RWPE2 (cell line): ENCODE data around the gene POLR1E.

Experiments used
- ATAC-seq: fragments of 200-7000 bp; cut with Tn5 transposase; 3 replicates; pipeline ENCODE4 v1.9.1; 2021; ENCODE audit warnings: low read depth
- DNase-seq: peaks from one replicate; pipeline ENCODE4 v3.0.0-alpha.2; 2020; ENCODE audit warnings: low spot score
- H3K27ac ChIP-seq: fragments of 450-650 bp; 2 replicates; pipeline ENCODE4 v1.5.1; 2017; ENCODE audit warnings: mild to moderate bottlenecking; ENCODE audit not compliant: poor library complexity, severe bottlenecking
- H3K27me3 ChIP-seq: fragments of 250-450 bp; sonication (Bioruptor Pico); 2 replicates; pipeline ENCODE4 v1.5.1; 2021; ENCODE audit warnings: mild to moderate bottlenecking, moderate library complexity; ENCODE audit not compliant: insufficient read depth, poor library complexity, severe bottlenecking
- H3K36me3 ChIP-seq: fragments of 250-450 bp; sonication (Bioruptor Pico); 2 replicates; pipeline ENCODE4 v1.5.1; 2020; ENCODE audit warnings: low read depth, mild to moderate bottlenecking, moderate library complexity
- H3K4me1 ChIP-seq: fragments of 250-450 bp; sonication (Bioruptor Pico); 2 replicates; pipeline ENCODE4 v1.5.1; 2021; ENCODE audit warnings: mild to moderate bottlenecking, moderate library complexity; ENCODE audit not compliant: insufficient read depth, poor library complexity, severe bottlenecking
- H3K4me3 ChIP-seq: fragments of 250-450 bp; sonication (Bioruptor Pico); 2 replicates; pipeline ENCODE4 v1.5.1; 2021; ENCODE audit warnings: mild to moderate bottlenecking, moderate library complexity; ENCODE audit not compliant: severe bottlenecking
- H3K9me3 ChIP-seq: fragments of 250-450 bp; sonication (Bioruptor Pico); 2 replicates; pipeline ENCODE4 v1.5.1; 2021; ENCODE audit warnings: mild to moderate bottlenecking, moderate library complexity; ENCODE audit not compliant: severe bottlenecking
- CTCF ChIP-seq: fragments of 450-650 bp; IDR thresholded peaks from one replicate; pipeline ENCODE4 v1.5.1; 2017; ENCODE audit warnings: mild to moderate bottlenecking, moderate library complexity; ENCODE audit not compliant: poor library complexity, severe bottlenecking

POLR1E gene

DNA sequence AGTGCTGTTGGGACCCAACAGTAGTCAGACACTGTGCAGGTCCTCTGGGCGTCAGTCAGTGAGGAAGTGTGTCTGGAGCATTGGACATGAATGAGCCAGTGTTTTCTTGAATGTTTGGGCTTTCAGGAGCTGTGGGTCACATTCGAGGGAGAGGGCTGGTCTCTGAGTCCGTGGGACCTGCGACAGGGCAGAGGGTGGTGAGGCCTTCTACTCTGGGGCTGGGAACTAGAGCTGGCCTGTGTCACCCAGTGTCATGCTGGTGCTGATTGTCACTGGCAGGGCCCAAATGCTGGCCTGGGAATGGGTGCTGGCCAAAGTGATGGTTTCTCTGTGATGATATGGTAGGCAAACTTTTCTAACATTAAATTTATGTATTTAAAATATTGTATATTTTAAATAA lies 10.3 kb downstream of the POLR1E start:
- no peaks in the 10 kb centered on the region for H3K9me3 ChIP-seq
- no peak overlapping the region for H3K27ac ChIP-seq
- ATAC-seq = no peak
- H3K36me3 ChIP-seq = peaks cover 93% of the 10 kb centered on the region
- no peaks in the 10 kb centered on the region for H3K27me3 ChIP-seq
- DNase-seq = no peak
- H3K4me1 ChIP-seq = no peaks in the 10 kb centered on the region
- no peak overlapping the region for H3K4me3 ChIP-seq
- TF ChIP-seq CTCF = no peak

DNA sequence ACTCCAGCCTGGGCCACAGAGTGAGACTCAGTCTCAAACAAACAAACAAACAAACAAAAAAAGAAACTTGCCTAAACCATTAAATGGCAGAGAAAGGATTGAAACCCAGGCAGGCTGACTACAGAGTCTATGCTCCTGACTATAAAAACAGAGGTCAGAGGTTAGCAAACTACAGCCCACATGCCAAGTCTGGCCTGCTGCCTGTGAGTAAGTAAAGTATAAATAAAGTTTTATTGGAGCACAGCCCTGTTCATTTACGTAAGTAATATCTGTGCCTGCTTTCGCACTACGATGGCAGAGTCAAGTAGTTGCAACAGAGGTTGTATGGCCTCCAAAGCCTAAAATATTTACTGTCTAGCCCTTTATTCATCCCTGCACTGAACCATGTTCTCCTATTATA lies 11.6 kb downstream of the POLR1E start:
- peaks cover 93% of the 10 kb centered on the region for H3K36me3 ChIP-seq
- ATAC-seq = no peak

GRCh38 chr9:37498457-37498856 lies 12.7 kb downstream of the POLR1E start:
- H3K4me1 ChIP-seq = no peaks in the 10 kb centered on the region
- DNase-seq (no peak), ATAC-seq (no peak)
- H3K9me3 ChIP-seq = no peaks in the 10 kb centered on the region
- H3K27me3 ChIP-seq = no peaks in the 10 kb centered on the region
- H3K4me3 ChIP-seq = no peak overlapping the region
- no peak overlapping the region for H3K27ac ChIP-seq
- peaks cover 93% of the 10 kb centered on the region for H3K36me3 ChIP-seq
- no peak for TF ChIP-seq CTCF

More for the DNA sequence above, 11.6 kb downstream of the POLR1E start:
- H3K4me1 ChIP-seq = no peaks in the 10 kb centered on the region
- no peak for DNase-seq
- no peak overlapping the region for H3K4me3 ChIP-seq
- H3K27me3 ChIP-seq = no peaks in the 10 kb centered on the region
- TF ChIP-seq CTCF = no peak
- no peaks in the 10 kb centered on the region for H3K9me3 ChIP-seq
- no peak overlapping the region for H3K27ac ChIP-seq

- no peak for DNase-seq
These were observed 13.5 kb downstream of the POLR1E start for GRCh38 chr9:37499297-37499696.

More at GRCh38 chr9:37499297-37499696, 13.5 kb downstream of the POLR1E start:
- H3K4me3 ChIP-seq = no peak overlapping the region
- H3K9me3 ChIP-seq = no peaks in the 10 kb centered on the region
- no peak overlapping the region for H3K27ac ChIP-seq
- no peaks in the 10 kb centered on the region for H3K27me3 ChIP-seq
- H3K4me1 ChIP-seq = no peaks in the 10 kb centered on the region
- no peak for TF ChIP-seq CTCF
- ATAC-seq = no peak
- peaks cover 93% of the 10 kb centered on the region for H3K36me3 ChIP-seq
